Hepatocyte (in vitro differentiated cells): Measurements from ENCODE around the gene C3orf70. TPM values are rescaled to one million over a fixed set of nuclear protein-coding genes. Genes with fewer than 3 reads are reported as not detected.
A peak's percentile ranks its signal among the peaks of the same experiment; 100 is the strongest.

ENCODE experiments used
- DNase-seq: peaks from one replicate; pipeline ENCODE4 v3.0.0-alpha.2; 2016; ENCODE audit warnings: low spot score
- H2AFZ ChIP-seq: fragments of 200-600 bp; sonication (generic); 2 replicates; pipeline ENCODE4 v1.6.0; 2016; ENCODE audit warnings: antibody characterized with exemption, mild to moderate bottlenecking
- H3K27ac ChIP-seq: fragments of 200-600 bp; sonication (generic); 2 replicates; pipeline ENCODE4 v1.5.1; 2016; ENCODE audit warnings: mild to moderate bottlenecking
- H3K27me3 ChIP-seq: fragments of 200-600 bp; sonication (generic); 2 replicates; pipeline ENCODE4 v1.6.1; 2016
- H3K36me3 ChIP-seq: fragments of 200-600 bp; sonication (generic); replicated peaks from 2 replicates; pipeline ENCODE4 v1.5.1; 2016; ENCODE audit warnings: low read depth; ENCODE audit not compliant: insufficient read depth
- H3K4me1 ChIP-seq: fragments of 200-600 bp; sonication (generic); 2 replicates; pipeline ENCODE4 v1.5.1; 2016; ENCODE audit warnings: mild to moderate bottlenecking, moderate library complexity; ENCODE audit not compliant: insufficient read depth
- H3K4me2 ChIP-seq: fragments of 200-600 bp; sonication (generic); 2 replicates; pipeline ENCODE4 v1.6.0; 2016
- H3K4me3 ChIP-seq: fragments of 200-600 bp; sonication (generic); 2 replicates; pipeline ENCODE4 v1.5.1; 2016; ENCODE audit warnings: mild to moderate bottlenecking
- H3K79me2 ChIP-seq: fragments of 200-600 bp; sonication (generic); 2 replicates; pipeline ENCODE4 v1.6.0; 2017; ENCODE audit warnings: mild to moderate bottlenecking
- H3K9me2 ChIP-seq: fragments of 200-600 bp; sonication (generic); replicated peaks from 2 replicates; pipeline ENCODE4 v1.6.0; 2017; ENCODE audit warnings: mild to moderate bottlenecking; ENCODE audit not compliant: insufficient read depth
- H3K9me3 ChIP-seq: fragments of 200-600 bp; sonication (generic); 2 replicates; pipeline ENCODE4 v1.5.1; 2016; ENCODE audit warnings: low read depth, mild to moderate bottlenecking
- H4K20me1 ChIP-seq: fragments of 200-600 bp; sonication (generic); 2 replicates; pipeline ENCODE4 v1.6.0; 2016; ENCODE audit warnings: mild to moderate bottlenecking; ENCODE audit not compliant: insufficient read depth, poor library complexity, severe bottlenecking
- EZH2 ChIP-seq: fragments of 200-600 bp; sonication (generic); IDR thresholded peaks from 2 replicates; pipeline ENCODE4 v1.6.1; 2016; ENCODE audit warnings: antibody characterized with exemption, mild to moderate bottlenecking, borderline replicate concordance
- EZH2phosphoT487 ChIP-seq: fragments of 200-600 bp; sonication (generic); IDR thresholded peaks from one replicate; pipeline ENCODE4 v1.6.1; 2018; ENCODE audit warnings: antibody characterized with exemption, mild to moderate bottlenecking, low read depth, moderate library complexity; ENCODE audit not compliant: unreplicated experiment, severe bottlenecking
- WGBS: methylation state at CpG from one replicate; pipeline ENCODE4 v1.1.6; 2016; ENCODE audit warnings: low lambda C conversion rate; ENCODE audit errors: missing lambda C conversion rate; 5-methylcytosine and 5-hydroxymethylcytosine counted together
- polyA plus RNA-seq: library from polyadenylated mRNA; unstranded; fragments of >200 nt; fragmentation: Nextera tagmentation; extraction: Ambion mirVana; gene quantifications from 2 replicates; pipeline ENCODE4 v1.2.1, GENCODE V29; 2016
- total RNA-seq: library from RNA; depleted of rRNA; stranded (reverse); fragments of >200 nt; gene quantifications from 2 replicates; pipeline ENCODE4 v1.2.3, GENCODE V29; 2014
- TF ChIP-seq, protein P1 (sequence below): fragments of 200-600 bp; sonication (generic); IDR thresholded peaks from 2 replicates; pipeline ENCODE4 v1.5.1; 2016; ENCODE audit warnings: antibody characterized with exemption, mild to moderate bottlenecking; ENCODE audit not compliant: poor library complexity

Gene C3orf70
- total and polyA plus RNA-seq, 2 experiments from 2014 or later: 1.1 to 6.0 TPM

DNA sequence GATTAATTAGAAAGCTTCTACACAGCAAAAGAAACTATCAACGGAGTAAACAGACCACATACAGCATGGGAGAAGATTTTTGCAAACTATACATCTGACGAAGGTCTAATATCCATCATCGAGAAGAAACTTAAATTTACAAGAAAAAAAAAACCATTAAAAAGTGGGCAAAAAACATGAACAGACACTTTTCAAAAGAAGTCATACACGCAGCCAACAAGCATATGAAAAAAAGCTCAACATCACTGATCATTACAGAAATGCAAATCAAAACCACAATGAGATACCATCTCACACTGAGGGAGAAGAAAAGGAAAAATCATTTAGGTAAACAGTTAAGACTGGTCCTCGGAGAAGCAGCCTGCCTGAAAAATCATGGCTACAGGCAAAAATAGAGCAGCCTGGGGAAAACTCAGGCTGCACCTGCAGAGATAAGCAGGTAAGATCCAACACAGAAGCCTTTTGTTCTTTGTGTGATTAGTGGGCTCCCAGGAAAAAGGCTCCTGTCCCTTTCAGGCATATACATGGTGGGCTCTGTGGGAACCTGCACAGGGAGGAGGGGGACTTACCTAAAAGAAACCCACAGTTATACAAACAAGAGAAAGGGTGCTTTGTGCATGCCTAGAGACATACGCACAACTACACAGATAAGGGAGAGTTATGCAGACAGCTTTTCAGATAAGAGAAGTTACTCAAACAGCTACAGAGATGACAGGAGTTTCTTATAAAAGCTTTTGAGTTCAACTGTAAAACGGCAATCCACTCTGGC is 49.3 kb downstream of the C3orf70 start:
- no peaks in the 10 kb centered on the region for H3K79me2 ChIP-seq
- H3K4me1 ChIP-seq: no peaks in the 10 kb centered on the region
- no peaks in the 10 kb centered on the region for H4K20me1 ChIP-seq
- no peaks in the 10 kb centered on the region for H3K36me3 ChIP-seq
- no peaks in the 10 kb centered on the region for H3K9me3 ChIP-seq
- H3K27me3 ChIP-seq: no peaks in the 10 kb centered on the region
- peak overlapping the region; percentile 17 for H3K4me2 ChIP-seq
- H2AFZ ChIP-seq: no peak overlapping the region
- H3K27ac ChIP-seq: no peak overlapping the region
- DNase-seq: no peak
- H3K9me2 ChIP-seq: no peaks in the 10 kb centered on the region
- TF ChIP-seq EZH2: no peak
- no peak for TF ChIP-seq EZH2phosphoT487
- TF ChIP-seq, protein P1, sequence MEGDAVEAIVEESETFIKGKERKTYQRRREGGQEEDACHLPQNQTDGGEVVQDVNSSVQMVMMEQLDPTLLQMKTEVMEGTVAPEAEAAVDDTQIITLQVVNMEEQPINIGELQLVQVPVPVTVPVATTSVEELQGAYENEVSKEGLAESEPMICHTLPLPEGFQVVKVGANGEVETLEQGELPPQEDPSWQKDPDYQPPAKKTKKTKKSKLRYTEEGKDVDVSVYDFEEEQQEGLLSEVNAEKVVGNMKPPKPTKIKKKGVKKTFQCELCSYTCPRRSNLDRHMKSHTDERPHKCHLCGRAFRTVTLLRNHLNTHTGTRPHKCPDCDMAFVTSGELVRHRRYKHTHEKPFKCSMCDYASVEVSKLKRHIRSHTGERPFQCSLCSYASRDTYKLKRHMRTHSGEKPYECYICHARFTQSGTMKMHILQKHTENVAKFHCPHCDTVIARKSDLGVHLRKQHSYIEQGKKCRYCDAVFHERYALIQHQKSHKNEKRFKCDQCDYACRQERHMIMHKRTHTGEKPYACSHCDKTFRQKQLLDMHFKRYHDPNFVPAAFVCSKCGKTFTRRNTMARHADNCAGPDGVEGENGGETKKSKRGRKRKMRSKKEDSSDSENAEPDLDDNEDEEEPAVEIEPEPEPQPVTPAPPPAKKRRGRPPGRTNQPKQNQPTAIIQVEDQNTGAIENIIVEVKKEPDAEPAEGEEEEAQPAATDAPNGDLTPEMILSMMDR: no peak
- 65% methylated on average over 7 of the region's 7 CpGs for WGBS
- no peak overlapping the region for H3K4me3 ChIP-seq

GRCh38 chr3:185094697-185095096 is 58.2 kb downstream of the C3orf70 start:
- Histone ChIP-seq H3K9me2 (no peaks in the 10 kb centered on the region), H3K27me3 (no peaks in the 10 kb centered on the region), H4K20me1 (no peaks in the 10 kb centered on the region), H2AFZ (no peak overlapping the region), H3K36me3 (no peaks in the 10 kb centered on the region), H3K4me2 (no peak overlapping the region), H3K4me3 (no peak overlapping the region), H3K4me1 (no peaks in the 10 kb centered on the region), H3K79me2 (no peaks in the 10 kb centered on the region), H3K9me3 (no peaks in the 10 kb centered on the region), H3K27ac (no peak overlapping the region)
- TF ChIP-seq, protein P1: no peak
- TF ChIP-seq EZH2phosphoT487 (no peak), EZH2 (no peak)
- no peak for DNase-seq
- 69% methylated on average over 4 of the region's 4 CpGs for WGBS

GRCh38 chr3:185093116-185093515 is 59.7 kb downstream of the C3orf70 start:
- Histone ChIP-seq H3K4me3 (no peak overlapping the region), H3K4me1 (no peaks in the 10 kb centered on the region), H4K20me1 (no peaks in the 10 kb centered on the region), H3K27ac (no peak overlapping the region), H3K4me2 (no peak overlapping the region), H3K9me3 (no peaks in the 10 kb centered on the region), H3K27me3 (no peaks in the 10 kb centered on the region), H3K36me3 (no peaks in the 10 kb centered on the region), H3K9me2 (no peaks in the 10 kb centered on the region), H3K79me2 (no peaks in the 10 kb centered on the region), H2AFZ (no peak overlapping the region)
- TF ChIP-seq, protein P1: no peak
- TF ChIP-seq EZH2: no peak
- no peak for TF ChIP-seq EZH2phosphoT487
- DNase-seq: no peak
